GM12872 (cell line): ENCODE measurements around the gene ABCA12.

ENCODE experiments used
- CTCF ChIP-seq: IDR thresholded peaks from 3 replicates; pipeline ENCODE4 v1.5.1; 2011; ENCODE audit warnings: low read depth, mild to moderate bottlenecking, low read length, moderate library complexity; ENCODE audit not compliant: insufficient read depth

Gene ABCA12

GRCh38 chr2:215022418-215022817, 116.0 kb downstream of the ABCA12 start:
- TF ChIP-seq CTCF, result no peak

DNA sequence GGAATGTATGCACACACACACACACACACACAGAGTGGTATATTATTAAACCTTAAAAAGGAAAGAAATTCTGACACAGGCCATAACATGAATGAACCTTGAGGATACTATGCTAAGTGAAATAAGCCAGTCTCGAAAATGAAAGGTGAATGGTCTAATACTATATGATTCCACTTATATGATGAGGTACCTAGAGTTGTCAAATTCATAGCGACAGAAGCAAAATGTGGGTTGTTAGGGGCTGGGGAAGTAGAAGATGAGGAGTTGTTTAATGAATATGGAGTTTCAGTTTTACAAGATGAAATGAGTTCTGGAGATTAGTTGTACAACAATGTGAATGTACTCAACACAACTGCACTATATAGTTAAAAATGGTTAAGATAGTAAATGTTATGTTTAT, 118.1 kb downstream of the ABCA12 start:
- TF ChIP-seq CTCF, result no peak

DNA sequence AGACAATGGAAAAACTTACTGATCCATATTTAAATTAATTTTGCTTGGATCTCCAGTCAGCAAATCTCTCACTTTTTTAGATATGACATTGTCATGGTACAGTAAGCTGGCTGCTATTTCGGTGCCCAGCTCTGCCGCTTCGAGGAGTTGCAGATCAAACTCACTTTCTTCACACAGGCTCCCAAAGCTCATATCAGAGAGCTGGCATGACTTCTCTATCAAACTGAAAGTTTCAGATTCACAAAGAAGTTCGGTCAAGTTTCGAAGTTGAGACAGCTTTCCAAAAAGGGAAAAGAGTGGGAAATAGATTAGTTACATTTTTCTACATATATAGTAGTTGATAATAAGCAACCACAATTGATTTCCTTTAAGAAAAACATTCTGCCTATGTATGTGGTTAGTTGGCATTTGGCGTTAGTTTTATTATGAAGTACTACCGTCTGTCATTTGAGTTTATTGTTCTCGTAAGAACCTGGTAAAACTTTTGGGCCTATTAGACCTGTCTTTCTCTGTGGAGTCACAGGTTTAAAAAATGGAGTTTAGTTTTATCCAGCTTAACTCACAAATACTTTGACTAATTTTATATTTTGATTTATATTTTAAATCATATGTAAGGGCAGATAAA, 118.8 kb downstream of the ABCA12 start:
- TF ChIP-seq CTCF, result no peak

DNA sequence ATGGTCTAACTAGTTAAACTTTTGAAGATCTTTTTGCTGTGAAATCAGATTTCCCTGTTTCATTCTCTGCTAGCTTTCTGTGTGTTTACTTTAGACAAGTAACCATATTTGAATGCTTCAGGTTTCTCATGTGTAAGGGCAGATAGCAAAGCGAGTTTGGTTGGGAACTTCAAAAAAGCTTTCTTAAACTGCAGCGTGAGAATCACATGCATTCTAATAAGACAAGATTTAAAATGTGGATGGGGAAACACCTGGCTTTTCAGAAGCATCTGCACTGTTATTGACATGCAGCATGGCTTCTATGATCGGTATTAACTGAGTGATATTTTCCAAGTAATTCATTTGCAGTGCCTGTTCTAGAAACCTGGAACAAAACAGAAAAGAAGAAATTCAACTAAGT, 119.3 kb downstream of the ABCA12 start:
- no peak for TF ChIP-seq CTCF

GRCh38 chr2:215015421-215015820, 123.0 kb downstream of the ABCA12 start:
- no peak for TF ChIP-seq CTCF

GRCh38 chr2:215010390-215010789, 128.0 kb downstream of the ABCA12 start:
- TF ChIP-seq CTCF, result no peak

DNA sequence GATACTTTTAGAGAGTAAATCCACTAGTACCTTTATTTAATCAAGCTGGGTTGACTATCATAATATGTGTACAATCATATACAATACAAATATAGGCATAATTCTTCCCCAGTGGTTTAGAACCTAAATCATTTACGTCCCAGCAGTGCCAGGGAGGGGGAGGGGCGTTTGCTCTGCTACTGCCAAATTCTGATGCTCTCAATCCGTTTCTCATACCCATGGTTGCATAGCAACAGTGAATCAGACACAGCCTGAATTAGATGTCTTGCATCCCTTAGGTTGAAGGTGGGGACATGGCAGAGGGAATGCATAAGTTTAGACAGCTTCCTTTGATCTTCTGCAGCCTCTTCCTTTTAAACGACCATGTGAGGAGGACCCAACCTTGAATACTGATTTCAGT, 135.4 kb downstream of the ABCA12 start:
- no peak for TF ChIP-seq CTCF
